HepG2 (cell line): ENCODE measurements around the gene SASS6. TPM values are rescaled to one million over a fixed set of nuclear protein-coding genes. Genes with fewer than 3 reads are reported as not detected.
A peak's percentile ranks its signal among the peaks of the same experiment; 100 is the strongest.

ENCODE experiments used
- ATAC-seq: fragments of 200-7000 bp; cut with Tn5 transposase; 3 replicates; pipeline ENCODE4 v1.9.1; 2020; ENCODE audit warnings: mild to moderate bottlenecking, moderate library complexity
- BruUV-seq: library from RNA; stranded (reverse); fragments of 400-500 nt; replicated peaks from 2 replicates; lab custom pipeline; 2021; lab: Mats Ljungman, UMichigan
- CTCF ChIA-PET: fragments of 300-600 bp; formaldehyde crosslinking; extraction: SDS; loops from one replicate; lab custom pipeline; 2021; ENCODE audit warnings: low total read pairs, inconsistent platforms, low intra/inter-chr PET ratio; lab: Yijun Ruan, JAX
- POLR2A ChIA-PET: fragments of 350-600 bp; sonication (Branson Sonifier 250); formaldehyde crosslinking; loops from one replicate; lab custom pipeline; 2020; ENCODE audit warnings: antibody characterized with exemption, inconsistent platforms; lab: Yijun Ruan, JAX
- DNase-seq: peaks from one replicate; pipeline ENCODE4 v3.0.0-alpha.2; 2015; ENCODE audit warnings: low spot score
- FAIRE-seq: peaks from 3 replicates; lab custom pipeline; 2011; peaks lifted over from hg19 to GRCh38; lab: Jason Lieb, UNC
- H2AFZ ChIP-seq: one replicate; pipeline ENCODE4 v1.6.1; 2011; ENCODE audit warnings: low read length, inconsistent platforms
- H3K27ac ChIP-seq: fragments of 300-600 bp; 3 replicates; pipeline ENCODE4 v1.8.0; 2011; ENCODE audit warnings: mixed run types, mild to moderate bottlenecking, mixed read lengths, low read length, inconsistent platforms; ENCODE audit not compliant: insufficient read depth; ENCODE audit errors: extremely low read length
- H3K27me3 ChIP-seq, 2 experiments: fragments of 200-600 bp in 1 of 2; 2 replicates in 1 of 2; 3 replicates in 1 of 2; pipeline versions ENCODE4 v1.6.0 to v1.8.0; 2011; ENCODE audit warnings: low read length in 2 of 2, mild to moderate bottlenecking in 2 of 2, moderate library complexity in 2 of 2, inconsistent platforms in 1 of 2; ENCODE audit not compliant: insufficient read depth in 2 of 2, control insufficient read depth in 1 of 2
- H3K36me3 ChIP-seq, 2 experiments: fragments of 200-600 bp in 1 of 2; replicated peaks in 1 of 2; 2 replicates in 1 of 2; 3 replicates in 1 of 2; pipeline versions ENCODE4 v1.5.1 to v1.8.0; 2011; ENCODE audit warnings: low read length in 2 of 2, inconsistent platforms in 1 of 2; ENCODE audit not compliant: insufficient read depth in 2 of 2, control insufficient read depth in 1 of 2
- H3K4me1 ChIP-seq: 2 replicates; pipeline ENCODE4 v1.5.1; 2012; ENCODE audit warnings: low read length, inconsistent platforms; ENCODE audit not compliant: insufficient read depth
- H3K4me2 ChIP-seq: 2 replicates; pipeline ENCODE4 v1.6.0; 2011; ENCODE audit warnings: low read depth, low read length, inconsistent platforms
- H3K4me3 ChIP-seq, 3 experiments: fragments of 200-600 bp in 1 of 3; sonication (generic), shearing (Covaris generic) in 1 of 3; replicated peaks in 1 of 3; 2 replicates each; pipeline ENCODE4 v1.5.1; 2011 to 2016; ENCODE audit warnings: low read length in 3 of 3, inconsistent platforms in 2 of 3, low read depth in 2 of 3, mild to moderate bottlenecking in 2 of 3, control low read depth in 1 of 3, mixed read lengths in 1 of 3; ENCODE audit not compliant: insufficient read depth in 1 of 3
- H3K79me2 ChIP-seq: one replicate; pipeline ENCODE4 v1.6.1; 2011; ENCODE audit warnings: low read length, inconsistent platforms; ENCODE audit not compliant: insufficient read depth
- H3K9ac ChIP-seq: 2 replicates; pipeline ENCODE4 v1.6.0; 2011; ENCODE audit warnings: mild to moderate bottlenecking, low read depth, low read length, inconsistent platforms; ENCODE audit not compliant: insufficient read depth
- H3K9me3 ChIP-seq: 2 replicates; pipeline ENCODE4 v1.5.1; 2012; ENCODE audit warnings: mild to moderate bottlenecking, low read length
- H4K20me1 ChIP-seq: 2 replicates; pipeline ENCODE4 v1.6.0; 2011; ENCODE audit warnings: inconsistent platforms, mild to moderate bottlenecking, low read length, moderate library complexity; ENCODE audit not compliant: insufficient read depth
- BRD4 ChIP-seq: sonication (generic); formaldehyde crosslinking; IDR thresholded peaks from 2 replicates; pipeline ENCODE4 v1.4.0; 2020; ENCODE audit warnings: missing genetic modification reagents
- ZNF276 ChIP-seq: sonication (generic); formaldehyde crosslinking; IDR thresholded peaks from 2 replicates; pipeline ENCODE4 v1.4.0; 2020; ENCODE audit warnings: mild to moderate bottlenecking, low read depth, missing genetic modification reagents
- WGBS: methylation state at CpG from one replicate; pipeline ENCODE4 v1.1.6; 2017; ENCODE audit warnings: low lambda C conversion rate; 5-methylcytosine and 5-hydroxymethylcytosine counted together
- in situ Hi-C: cut with HindIII; loops from 2 replicates; pipeline ENCODE4 v1.10.0; 2017; ENCODE audit warnings: low pct_unique_long_range_greater_than_20kb; ENCODE audit not compliant: extremely low pct_ligation_motif_present
- intact Hi-C: fragments of 100-400 bp; cut with micrococcal nuclease; formaldehyde crosslinking; loops from one replicate; pipeline ENCODE4 v1.10.0; 2022; ENCODE audit not compliant: unreplicated experiment
- polyA plus RNA-seq, 8 experiments: library from polyadenylated mRNA; depleted of rRNA in 3 of 8; stranded (reverse) in 7 of 8; unstranded in 1 of 8; fragments of >200 nt; fragmentation: Illumina TruSeq in 4 of 8; extraction: Trizol in 4 of 8; gene quantifications; 2 replicates each; pipeline versions ENCODE4 v1.2.1 to v1.2.3, GENCODE V29; 2011 to 2016; ENCODE audit warnings: low read depth in 4 of 8, missing spikeins in 1 of 8, mixed read lengths in 1 of 8; ENCODE audit not compliant: insufficient read depth in 1 of 8
- total RNA-seq, 5 experiments: library from RNA; depleted of rRNA; stranded (reverse); fragments of >200 nt; fragmentation: Illumina TruSeq; extraction: Trizol; gene quantifications; 2 replicates each; pipeline ENCODE4 v1.2.3, GENCODE V29; 2016; ENCODE audit warnings: low read depth in 1 of 5
- TF ChIP-seq, protein P1 (sequence below): sonication (generic); formaldehyde crosslinking; IDR thresholded peaks from 2 replicates; pipeline ENCODE4 v1.4.0; 2020; ENCODE audit warnings: missing genetic modification reagents; ENCODE audit errors: not compliant biosample characterization
- TF ChIP-seq, protein P2 (sequence below): sonication (generic); formaldehyde crosslinking; conservative IDR thresholded peaks from 2 replicates; pipeline ENCODE4 v1.5.0; 2020; ENCODE audit warnings: missing genetic modification reagents

The SASS6 gene
- total and polyA plus RNA-seq, 2 of the 13 experiments (the other 11 are each of a cell fraction or from before 2014, with no cell fraction given) = 2.3 to 10.7 TPM

DNA sequence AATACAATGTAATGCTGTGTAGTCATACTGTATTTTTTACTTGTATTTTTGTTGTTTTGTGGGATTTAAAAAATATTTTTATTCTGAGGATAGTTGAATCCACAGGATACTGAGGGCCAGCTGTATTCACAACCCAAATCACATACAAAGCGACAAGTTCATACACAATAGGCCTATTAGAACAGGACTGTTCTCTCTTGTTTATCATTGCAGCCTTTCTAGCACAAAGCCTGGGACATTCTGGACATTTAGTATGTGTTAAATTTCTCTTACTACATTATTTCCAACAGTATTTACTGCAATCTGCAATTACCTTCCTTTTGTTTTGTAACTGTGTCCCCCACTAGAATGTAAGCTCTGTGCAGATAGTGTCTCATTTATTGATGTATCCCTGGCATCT, 97.5 kb downstream of the SASS6 start:
- no peaks in the 10 kb centered on the region; a peak in 1 of 5 replicates for H3K27me3 ChIP-seq
- peaks cover 47% of the 10 kb centered on the region for H3K79me2 ChIP-seq
- no peaks in the 10 kb centered on the region for H3K36me3 ChIP-seq
- DNase-seq = no peak
- peaks cover 7% of the 10 kb centered on the region; the same call in 1 of the 2 replicates for H4K20me1 ChIP-seq
- intact Hi-C loops = loop anchor here (10.0 kb wide), 1 partner anchor 320 kb away; the partner anchor contains the start of gene CDC14A
- H3K4me2 ChIP-seq = peak overlapping the region; percentile 87; the same call in 1 of the 2 replicates
- H3K4me1 ChIP-seq = peaks cover 29% of the 10 kb centered on the region
- H3K27ac ChIP-seq = no peak overlapping the region
- no peak overlapping the region for H2AFZ ChIP-seq
- in situ Hi-C loops = loop anchor here (5.0 kb wide), 1 partner anchor 228 kb away; no protein-coding TSS in a partner anchor
- H3K9me3 ChIP-seq = no peaks in the 10 kb centered on the region
- no peak overlapping the region for H3K4me3 ChIP-seq
- TF ChIP-seq, protein P1, sequence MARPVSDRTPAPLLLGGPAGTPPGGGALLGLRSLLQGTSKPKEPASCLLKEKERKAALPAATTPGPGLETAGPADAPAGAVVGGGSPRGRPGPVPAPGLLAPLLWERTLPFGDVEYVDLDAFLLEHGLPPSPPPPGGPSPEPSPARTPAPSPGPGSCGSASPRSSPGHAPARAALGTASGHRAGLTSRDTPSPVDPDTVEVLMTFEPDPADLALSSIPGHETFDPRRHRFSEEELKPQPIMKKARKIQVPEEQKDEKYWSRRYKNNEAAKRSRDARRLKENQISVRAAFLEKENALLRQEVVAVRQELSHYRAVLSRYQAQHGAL (CRISPR knock-in tag) = no peak
- no peak for TF ChIP-seq ZNF276 (CRISPR knock-in tag)
- no peak for TF ChIP-seq BRD4 (CRISPR knock-in tag)
- TF ChIP-seq, protein P2, sequence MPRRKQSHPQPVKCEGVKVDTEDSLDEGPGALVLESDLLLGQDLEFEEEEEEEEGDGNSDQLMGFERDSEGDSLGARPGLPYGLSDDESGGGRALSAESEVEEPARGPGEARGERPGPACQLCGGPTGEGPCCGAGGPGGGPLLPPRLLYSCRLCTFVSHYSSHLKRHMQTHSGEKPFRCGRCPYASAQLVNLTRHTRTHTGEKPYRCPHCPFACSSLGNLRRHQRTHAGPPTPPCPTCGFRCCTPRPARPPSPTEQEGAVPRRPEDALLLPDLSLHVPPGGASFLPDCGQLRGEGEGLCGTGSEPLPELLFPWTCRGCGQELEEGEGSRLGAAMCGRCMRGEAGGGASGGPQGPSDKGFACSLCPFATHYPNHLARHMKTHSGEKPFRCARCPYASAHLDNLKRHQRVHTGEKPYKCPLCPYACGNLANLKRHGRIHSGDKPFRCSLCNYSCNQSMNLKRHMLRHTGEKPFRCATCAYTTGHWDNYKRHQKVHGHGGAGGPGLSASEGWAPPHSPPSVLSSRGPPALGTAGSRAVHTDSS (CRISPR knock-in tag) = no peak
- TF ChIP-seq, all 625 proteins: peak for 0
- no TSS peak for BruUV-seq
- ATAC-seq (no peak), FAIRE-seq (no peak)
- H3K9ac ChIP-seq = no peak overlapping the region
- ChIA-PET POLR2A (no interaction called here), CTCF (interaction anchor here (1.4 kb wide), 1 partner anchor 227 kb away, joined by 9 read pairs; no protein-coding TSS in a partner anchor)
- WGBS = 100% methylated on average over 1 of the region's 1 CpG
